NCI-H446 treated with DMSO at 0.1 percent for 48 hours (cell line): ENCODE measurements around the gene TMC1.
"Not testable (repeated sequence)": the region's sequence is repeated elsewhere in the genome, so short reads cannot be mapped to it uniquely, and the experiment has no call there.

Source experiments
- DNase-seq: peaks from one replicate; lab custom pipeline; 2025; lab: John Stamatoyannopoulos, UW

TMC1 gene

GRCh38 chr9:72526901-72527800 lies 5.7 kb downstream of the TMC1 start:
- DNase-seq: peak; percentile 5

GRCh38 chr9:72527801-72528195 lies 6.4 kb downstream of the TMC1 start:
- no peak for DNase-seq

GRCh38 chr9:72529531-72529930 lies 8.1 kb downstream of the TMC1 start:
- DNase-seq: no peak

- no peak for DNase-seq
Measured at GRCh38 chr9:72533322-72533721, 11.9 kb downstream of the TMC1 start.

GRCh38 chr9:72534931-72535330 lies 13.5 kb downstream of the TMC1 start:
- no peak for DNase-seq

GRCh38 chr9:72537011-72537545 lies 15.7 kb downstream of the TMC1 start:
- no peak for DNase-seq

- no peak for DNase-seq
Measured at GRCh38 chr9:72537671-72538070, 16.3 kb downstream of the TMC1 start.

- no peak for DNase-seq
Measured at GRCh38 chr9:72538921-72539702, 17.7 kb downstream of the TMC1 start.

GRCh38 chr9:72539824-72540347 lies 18.5 kb downstream of the TMC1 start:
- no peak for DNase-seq

- DNase-seq: no peak
Measured at GRCh38 chr9:72540348-72540873, 19.0 kb downstream of the TMC1 start.

- DNase-seq: not testable (repeated sequence)
Measured at GRCh38 chr9:72542537-72542833, 21.1 kb downstream of the TMC1 start.

- no peak for DNase-seq
Measured at GRCh38 chr9:72542917-72543316, 21.5 kb downstream of the TMC1 start.

GRCh38 chr9:72551306-72551705 lies 29.9 kb downstream of the TMC1 start:
- DNase-seq: peak; percentile 26

GRCh38 chr9:72552356-72552755 lies 30.9 kb downstream of the TMC1 start:
- DNase-seq: no peak

GRCh38 chr9:72554221-72554641 lies 32.8 kb downstream of the TMC1 start:
- DNase-seq: no peak

- DNase-seq: no peak
Measured at GRCh38 chr9:72557549-72557948, 36.1 kb downstream of the TMC1 start.

- DNase-seq: no peak
Measured at GRCh38 chr9:72560086-72560485, 38.7 kb downstream of the TMC1 start.

GRCh38 chr9:72563806-72564205 lies 42.4 kb downstream of the TMC1 start:
- no peak for DNase-seq

- no peak for DNase-seq
Measured at GRCh38 chr9:72564479-72565281, 43.3 kb downstream of the TMC1 start.

GRCh38 chr9:72565535-72565934 lies 44.1 kb downstream of the TMC1 start:
- DNase-seq: no peak

GRCh38 chr9:72574156-72574810 lies 52.9 kb downstream of the TMC1 start:
- DNase-seq: no peak
